22Rv1 (cell line): ENCODE data around the gene POLR3GL.

Experiments used
- ZFX ChIP-seq: fragments of 450-650 bp; IDR thresholded peaks from 2 replicates; pipeline ENCODE4 v1.6.1; 2017; ENCODE audit warnings: antibody characterized with exemption, borderline replicate concordance
- TF ChIP-seq, protein P1 (sequence below): fragments of 450-650 bp; IDR thresholded peaks from 2 replicates; pipeline ENCODE4 v1.5.1; 2017; ENCODE audit warnings: mild to moderate bottlenecking

DNA sequence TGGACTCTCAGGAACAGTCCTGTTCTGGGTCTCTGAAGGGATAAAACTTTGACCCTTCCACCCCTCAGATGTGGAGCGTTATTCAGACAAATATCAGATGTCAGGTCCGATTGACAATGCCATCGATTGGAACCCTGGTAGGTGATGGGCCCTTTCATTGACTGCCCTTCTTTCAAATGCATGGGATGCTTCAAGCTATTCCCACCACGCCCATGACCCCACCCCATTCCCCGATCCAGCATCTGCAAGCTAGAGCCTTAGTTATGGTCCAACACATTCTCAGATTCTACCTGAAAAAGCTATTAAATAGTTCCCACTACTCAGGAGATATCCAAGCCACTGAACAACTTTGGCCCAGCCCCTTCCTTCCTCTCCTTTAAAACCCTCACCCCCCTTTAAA, 12.5 kb downstream of the POLR3GL start:
- TF ChIP-seq, protein P1, sequence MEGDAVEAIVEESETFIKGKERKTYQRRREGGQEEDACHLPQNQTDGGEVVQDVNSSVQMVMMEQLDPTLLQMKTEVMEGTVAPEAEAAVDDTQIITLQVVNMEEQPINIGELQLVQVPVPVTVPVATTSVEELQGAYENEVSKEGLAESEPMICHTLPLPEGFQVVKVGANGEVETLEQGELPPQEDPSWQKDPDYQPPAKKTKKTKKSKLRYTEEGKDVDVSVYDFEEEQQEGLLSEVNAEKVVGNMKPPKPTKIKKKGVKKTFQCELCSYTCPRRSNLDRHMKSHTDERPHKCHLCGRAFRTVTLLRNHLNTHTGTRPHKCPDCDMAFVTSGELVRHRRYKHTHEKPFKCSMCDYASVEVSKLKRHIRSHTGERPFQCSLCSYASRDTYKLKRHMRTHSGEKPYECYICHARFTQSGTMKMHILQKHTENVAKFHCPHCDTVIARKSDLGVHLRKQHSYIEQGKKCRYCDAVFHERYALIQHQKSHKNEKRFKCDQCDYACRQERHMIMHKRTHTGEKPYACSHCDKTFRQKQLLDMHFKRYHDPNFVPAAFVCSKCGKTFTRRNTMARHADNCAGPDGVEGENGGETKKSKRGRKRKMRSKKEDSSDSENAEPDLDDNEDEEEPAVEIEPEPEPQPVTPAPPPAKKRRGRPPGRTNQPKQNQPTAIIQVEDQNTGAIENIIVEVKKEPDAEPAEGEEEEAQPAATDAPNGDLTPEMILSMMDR = no peak
- TF ChIP-seq ZFX = no peak
